Brain microvascular endothelial cell (primary cell): ENCODE measurements around the gene PTPMT1.

ENCODE experiments used
- DNase-seq: peaks from one replicate; pipeline ENCODE4 v3.0.0-alpha.2; 2020
- H3K27ac ChIP-seq: fragments of 250-450 bp; sonication (Bioruptor Pico); 2 replicates; pipeline ENCODE4 v1.5.1; 2020; ENCODE audit warnings: mild to moderate bottlenecking, moderate library complexity
- H3K27me3 ChIP-seq: fragments of 250-450 bp; sonication (Bioruptor Pico); replicated peaks from 2 replicates; pipeline ENCODE4 v1.5.1; 2020; ENCODE audit warnings: mild to moderate bottlenecking
- H3K36me3 ChIP-seq: fragments of 250-450 bp; sonication (Bioruptor Pico); replicated peaks from 2 replicates; pipeline ENCODE4 v1.5.1; 2020; ENCODE audit warnings: mild to moderate bottlenecking
- H3K4me3 ChIP-seq: 2 replicates; pipeline ENCODE4 v1.5.1; 2011; ENCODE audit warnings: low read depth, mild to moderate bottlenecking, control low read depth, low read length, moderate library complexity
- in situ Hi-C: cut with HindIII; loops from 2 replicates; pipeline ENCODE4 v1.10.0; 2017; ENCODE audit warnings: low sequenced_read_pairs, low pct_ligation_motif_present
- TF ChIP-seq, protein P1 (sequence below): IDR thresholded peaks from 2 replicates; pipeline ENCODE4 v1.5.1; 2011; ENCODE audit warnings: low read depth, mild to moderate bottlenecking, moderate library complexity, low read length, control low read depth, inconsistent platforms; ENCODE audit errors: missing control alignments

PTPMT1 gene

DNA sequence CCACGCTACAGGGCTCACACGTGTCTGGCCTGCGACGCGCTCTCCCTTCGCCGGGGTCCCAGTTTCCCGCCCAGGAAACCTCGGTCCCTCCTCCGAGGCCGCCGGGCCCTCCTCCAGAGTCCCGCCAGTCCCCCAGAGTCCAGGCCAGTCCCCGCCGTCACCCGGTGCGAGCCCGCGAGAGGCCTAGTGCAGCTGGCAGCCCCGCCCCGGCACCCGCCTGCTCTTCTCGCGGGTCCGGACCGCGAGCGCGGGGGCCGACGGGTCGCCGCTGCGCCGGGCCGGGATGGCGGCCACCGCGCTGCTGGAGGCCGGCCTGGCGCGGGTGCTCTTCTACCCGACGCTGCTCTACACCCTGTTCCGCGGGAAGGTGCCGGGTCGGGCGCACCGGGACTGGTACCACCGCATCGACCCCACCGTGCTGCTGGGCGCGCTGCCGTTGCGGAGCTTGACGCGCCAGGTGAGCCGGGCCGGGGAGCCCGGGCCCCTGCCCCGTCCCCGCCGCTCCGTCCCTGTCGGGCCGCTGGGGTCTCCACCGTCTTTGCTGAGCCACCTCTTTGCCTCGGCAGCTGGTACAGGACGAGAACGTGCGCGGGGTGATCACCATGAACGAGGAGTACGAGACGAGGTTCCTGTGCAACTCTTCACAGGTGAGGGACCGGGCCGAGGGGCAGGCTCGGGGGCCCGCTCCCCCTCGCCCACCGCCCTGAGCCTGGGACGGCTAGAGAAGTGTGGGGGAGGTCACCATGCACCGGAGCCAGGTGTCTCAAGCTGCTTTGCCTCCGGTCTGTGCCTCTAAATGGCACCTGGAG, at the start of gene PTPMT1:
Gene PTPMT1, plus strand, starts transcription at position 260 of the 809 bp plus-strand sequence. Its CDS starts 24 bp downstream, at position 284.
- in situ Hi-C loops = no loop called here
- peak; percentile 58 for DNase-seq
- no peaks in the 10 kb centered on the region for H3K27me3 ChIP-seq
- peak within 1 kb of the TSS; percentile 39 for H3K27ac ChIP-seq
- H3K4me3 ChIP-seq = peak within 1 kb of the TSS; percentile 80
- TF ChIP-seq, protein P1, sequence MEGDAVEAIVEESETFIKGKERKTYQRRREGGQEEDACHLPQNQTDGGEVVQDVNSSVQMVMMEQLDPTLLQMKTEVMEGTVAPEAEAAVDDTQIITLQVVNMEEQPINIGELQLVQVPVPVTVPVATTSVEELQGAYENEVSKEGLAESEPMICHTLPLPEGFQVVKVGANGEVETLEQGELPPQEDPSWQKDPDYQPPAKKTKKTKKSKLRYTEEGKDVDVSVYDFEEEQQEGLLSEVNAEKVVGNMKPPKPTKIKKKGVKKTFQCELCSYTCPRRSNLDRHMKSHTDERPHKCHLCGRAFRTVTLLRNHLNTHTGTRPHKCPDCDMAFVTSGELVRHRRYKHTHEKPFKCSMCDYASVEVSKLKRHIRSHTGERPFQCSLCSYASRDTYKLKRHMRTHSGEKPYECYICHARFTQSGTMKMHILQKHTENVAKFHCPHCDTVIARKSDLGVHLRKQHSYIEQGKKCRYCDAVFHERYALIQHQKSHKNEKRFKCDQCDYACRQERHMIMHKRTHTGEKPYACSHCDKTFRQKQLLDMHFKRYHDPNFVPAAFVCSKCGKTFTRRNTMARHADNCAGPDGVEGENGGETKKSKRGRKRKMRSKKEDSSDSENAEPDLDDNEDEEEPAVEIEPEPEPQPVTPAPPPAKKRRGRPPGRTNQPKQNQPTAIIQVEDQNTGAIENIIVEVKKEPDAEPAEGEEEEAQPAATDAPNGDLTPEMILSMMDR = no peak
- no peaks in the 10 kb centered on the region for H3K36me3 ChIP-seq

DNA sequence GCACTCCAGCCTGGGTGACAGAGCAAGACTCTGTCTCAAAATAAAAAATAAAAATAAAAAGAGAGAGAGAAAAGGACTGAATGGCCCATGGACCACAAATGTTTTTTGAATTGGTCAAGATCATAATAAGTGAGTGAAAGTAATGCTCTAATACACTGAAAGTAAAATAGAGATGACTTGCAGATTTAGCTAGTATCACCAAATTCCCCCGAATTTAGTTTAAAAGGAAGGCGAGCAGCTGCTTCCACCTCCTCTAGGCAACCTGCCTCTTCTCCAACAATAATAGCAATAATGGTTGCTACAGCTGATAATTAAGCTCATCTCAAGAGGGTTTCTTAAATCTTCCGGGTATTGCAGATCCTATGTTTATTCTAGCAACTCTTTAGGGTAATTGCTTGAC, 49.2 kb upstream of the PTPMT1 start:
- Histone ChIP-seq H3K4me3 (no peak overlapping the region), H3K27ac (peak overlapping the region; percentile 91), H3K27me3 (no peaks in the 10 kb centered on the region), H3K36me3 (no peaks in the 10 kb centered on the region)
- TF ChIP-seq, protein P1 = no peak
- DNase-seq = no peak
- in situ Hi-C loops = no loop called here

DNA sequence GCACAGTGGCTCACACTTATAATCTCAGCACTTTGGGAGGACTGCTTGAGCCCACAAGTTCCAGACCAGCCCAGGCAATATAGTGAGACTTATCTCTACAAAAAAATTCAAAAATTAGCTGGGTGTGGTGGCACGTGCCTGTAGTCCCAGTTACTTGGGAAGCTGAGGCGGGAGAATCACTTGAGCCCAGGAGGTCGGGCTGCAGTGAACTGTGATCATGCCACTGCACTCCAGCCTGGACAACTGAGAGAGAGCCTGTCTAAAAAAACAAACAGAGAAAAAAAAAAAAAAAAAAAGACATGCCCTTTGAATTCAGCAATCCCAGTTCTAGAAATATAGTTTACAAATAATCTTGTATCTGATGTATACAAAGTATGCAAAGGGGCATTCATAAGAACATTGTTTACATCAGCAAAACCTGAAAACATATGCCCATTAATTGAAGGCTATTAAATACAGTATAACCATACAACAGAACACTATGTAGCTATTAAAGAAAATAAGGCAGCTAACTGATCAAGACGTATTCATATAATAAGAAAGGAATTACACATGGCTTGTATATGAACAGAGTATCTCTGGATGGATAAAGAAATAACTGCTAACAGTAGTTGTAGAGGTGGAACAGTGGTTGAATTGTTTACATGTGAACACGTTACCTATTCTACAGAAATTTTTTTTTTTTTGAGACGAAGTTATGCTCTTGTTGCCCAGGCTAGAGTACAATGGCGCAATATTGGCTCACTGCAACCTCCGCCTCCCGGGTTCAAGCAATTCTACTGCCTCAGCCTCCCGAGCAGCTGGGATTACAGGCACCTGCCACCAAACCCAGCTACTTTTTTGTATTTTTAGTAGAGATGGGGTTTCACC, 48.2 kb upstream of the PTPMT1 start:
- Histone ChIP-seq H3K27ac (no peak overlapping the region), H3K36me3 (no peaks in the 10 kb centered on the region), H3K4me3 (no peak overlapping the region), H3K27me3 (no peaks in the 10 kb centered on the region)
- no peak for DNase-seq
- TF ChIP-seq, protein P1 = no peak
- in situ Hi-C loops = no loop called here

DNA sequence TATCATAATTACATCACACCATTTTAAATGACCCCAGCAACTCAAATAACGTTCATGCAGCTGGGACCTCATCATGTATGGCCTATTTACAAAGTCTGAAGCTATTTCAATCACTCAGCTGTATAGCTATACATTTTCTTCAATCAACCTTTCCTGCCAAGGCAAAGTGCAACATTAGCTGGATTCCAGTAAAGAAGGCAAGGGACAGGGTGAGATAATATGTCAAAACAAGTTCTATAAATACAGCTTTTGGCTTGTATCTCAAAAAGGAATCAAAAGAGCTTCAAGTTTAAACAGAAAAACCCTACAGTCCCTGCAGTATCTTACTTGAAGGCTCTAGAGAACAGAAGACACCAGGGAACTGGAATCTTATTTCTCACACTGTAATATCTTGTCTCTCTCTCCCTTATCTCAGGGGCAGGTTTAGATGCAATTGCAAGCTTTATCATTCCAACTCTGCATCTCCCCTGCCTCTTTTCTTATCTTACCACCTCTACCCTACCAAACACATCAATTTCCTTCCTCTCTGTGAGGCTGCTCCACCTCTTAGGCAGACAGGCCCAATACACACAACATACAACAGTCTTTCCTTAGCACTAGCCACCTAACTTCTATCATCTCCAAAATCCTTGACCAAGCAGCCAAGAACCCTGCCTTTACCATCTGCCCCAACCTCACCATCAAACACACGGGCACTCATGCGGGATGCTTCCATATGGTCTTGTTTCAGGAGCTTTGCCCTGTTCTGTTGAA, 47.0 kb upstream of the PTPMT1 start:
- in situ Hi-C loops = no loop called here
- Histone ChIP-seq H3K36me3 (no peaks in the 10 kb centered on the region), H3K27ac (no peak overlapping the region), H3K27me3 (no peaks in the 10 kb centered on the region), H3K4me3 (no peak overlapping the region)
- TF ChIP-seq, protein P1 = no peak
- no peak for DNase-seq

DNA sequence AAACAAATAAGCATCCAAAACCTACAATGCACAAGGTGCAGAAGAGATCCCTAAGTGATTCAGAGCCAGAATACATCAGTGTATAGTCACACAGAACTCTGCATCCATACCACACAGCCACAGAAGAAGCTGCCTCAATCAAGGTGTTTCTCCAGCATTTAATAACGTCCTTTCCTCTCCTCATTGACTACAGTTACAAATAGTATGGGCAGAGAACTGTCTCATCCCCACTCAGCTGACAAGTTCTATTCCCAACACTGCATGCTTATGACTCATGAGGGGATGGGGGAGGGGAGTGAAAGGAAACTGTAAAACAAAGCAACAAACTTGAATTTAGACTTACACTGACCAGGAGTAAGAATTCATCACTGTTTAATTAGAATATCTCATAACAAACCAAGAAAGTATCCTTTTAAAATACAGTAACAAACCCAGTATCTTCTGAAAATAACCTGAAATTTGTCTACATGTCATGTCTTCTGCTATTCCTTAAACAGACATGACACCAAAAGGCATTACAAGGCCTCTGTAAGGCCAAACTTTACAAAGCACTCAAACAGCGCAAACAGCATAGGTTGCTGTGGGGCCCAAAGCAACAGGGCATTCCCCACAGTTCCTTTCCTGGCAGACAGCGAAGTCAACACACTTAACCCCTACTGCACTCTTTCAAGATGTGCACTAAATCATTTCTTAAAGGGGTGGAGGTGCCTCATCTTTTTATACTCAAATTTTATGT, 41.7 kb upstream of the PTPMT1 start:
- Histone ChIP-seq H3K36me3 (no peaks in the 10 kb centered on the region), H3K27me3 (no peaks in the 10 kb centered on the region), H3K4me3 (no peak overlapping the region), H3K27ac (peak overlapping the region; percentile 75)
- in situ Hi-C loops = no loop called here
- TF ChIP-seq, protein P1 = no peak
- peak; percentile 83 for DNase-seq
